Fibroblast of the aortic adventitia (primary cell): Measurements from ENCODE around the gene STK26. TPM values are rescaled to one million over a fixed set of nuclear protein-coding genes. Genes with fewer than 3 reads are reported as not detected.
"Not testable (repeated sequence)": the region's sequence is repeated elsewhere in the genome, so short reads cannot be mapped to it uniquely, and the experiment has no call there.

ENCODE experiments used
- DNase-seq: peaks from one replicate; pipeline ENCODE4 v3.0.0-alpha.2; 2010; ENCODE audit warnings: low read depth
- H3K4me3 ChIP-seq: 2 replicates; pipeline ENCODE4 v1.5.1; 2011; ENCODE audit warnings: low read depth, mild to moderate bottlenecking, control low read depth, low read length, moderate library complexity
- CTCF ChIP-seq: IDR thresholded peaks from 2 replicates; pipeline ENCODE4 v1.5.1; 2011; ENCODE audit warnings: mild to moderate bottlenecking, low read length, control low read depth, inconsistent platforms; ENCODE audit not compliant: insufficient read depth
- total RNA-seq: library from RNA; depleted of rRNA; stranded (reverse); fragments of >200 nt; gene quantifications from 2 replicates; pipeline ENCODE4 v1.2.3, GENCODE V29; 2012; ENCODE audit warnings: low replicate concordance

STK26 gene
- total RNA-seq, 1 donor: 1.6 TPM

- H3K4me3 ChIP-seq: no peak overlapping the region
- TF ChIP-seq CTCF: no peak
- DNase-seq: no peak
Observed at GRCh38 chrX:132045456-132045855, 22.4 kb downstream of the STK26 start.

GRCh38 chrX:132046533-132046932, 23.4 kb downstream of the STK26 start:
- TF ChIP-seq CTCF: no peak
- H3K4me3 ChIP-seq: no peak overlapping the region
- no peak for DNase-seq

- not testable (repeated sequence) for H3K4me3 ChIP-seq, DNase-seq
Observed at GRCh38 chrX:132051778-132052177, 28.7 kb downstream of the STK26 start.

GRCh38 chrX:132058050-132058449, 34.9 kb downstream of the STK26 start:
- no peak for DNase-seq
- no peak for TF ChIP-seq CTCF
- no peak overlapping the region for H3K4me3 ChIP-seq

- no peak for TF ChIP-seq CTCF
- DNase-seq: no peak
- no peak overlapping the region for H3K4me3 ChIP-seq
Observed at GRCh38 chrX:132058975-132059374, 35.9 kb downstream of the STK26 start.

GRCh38 chrX:132059973-132060540, 37.0 kb downstream of the STK26 start:
- no peak for TF ChIP-seq CTCF
- no peak for DNase-seq
- H3K4me3 ChIP-seq: no peak overlapping the region

GRCh38 chrX:132063334-132063733, 40.2 kb downstream of the STK26 start:
- DNase-seq: no peak
- H3K4me3 ChIP-seq: no peak overlapping the region
- no peak for TF ChIP-seq CTCF
